Fibroblast of skin of scalp (primary cell): Measurements from ENCODE around the gene SPN.
"Not testable (repeated sequence)": the region's sequence is repeated elsewhere in the genome, so short reads cannot be mapped to it uniquely, and the experiment has no call there.

ENCODE experiments used
- DNase-seq: peaks from one replicate; pipeline ENCODE4 v3.0.0-alpha.2; 2013

SPN gene

GRCh38 chr16:29707160-29707559 lies 44.1 kb downstream of the SPN start:
- DNase-seq = not testable (repeated sequence)

- DNase-seq = no peak
These were observed 46.0 kb downstream of the SPN start for GRCh38 chr16:29708917-29709600.

GRCh38 chr16:29709657-29710056 lies 46.6 kb downstream of the SPN start:
- DNase-seq = not testable (repeated sequence)

GRCh38 chr16:29710227-29711219 lies 47.5 kb downstream of the SPN start:
- DNase-seq = peak; percentile 71

- DNase-seq = no peak
These were observed 49.8 kb downstream of the SPN start for GRCh38 chr16:29712809-29713208.

- no peak for DNase-seq
These were observed 51.3 kb downstream of the SPN start for GRCh38 chr16:29714396-29714795.

GRCh38 chr16:29714972-29715371 lies 51.9 kb downstream of the SPN start:
- DNase-seq = no peak

GRCh38 chr16:29717113-29717512 lies 54.1 kb downstream of the SPN start:
- DNase-seq = no peak

- no peak for DNase-seq
These were observed 56.0 kb downstream of the SPN start for GRCh38 chr16:29719063-29719462.
